ENCODE measurements around the gene SYT14.
"Not testable (repeated sequence)": the region's sequence is repeated elsewhere in the genome, so short reads cannot be mapped to it uniquely, and the experiment has no call there.

Gene SYT14

DNA sequence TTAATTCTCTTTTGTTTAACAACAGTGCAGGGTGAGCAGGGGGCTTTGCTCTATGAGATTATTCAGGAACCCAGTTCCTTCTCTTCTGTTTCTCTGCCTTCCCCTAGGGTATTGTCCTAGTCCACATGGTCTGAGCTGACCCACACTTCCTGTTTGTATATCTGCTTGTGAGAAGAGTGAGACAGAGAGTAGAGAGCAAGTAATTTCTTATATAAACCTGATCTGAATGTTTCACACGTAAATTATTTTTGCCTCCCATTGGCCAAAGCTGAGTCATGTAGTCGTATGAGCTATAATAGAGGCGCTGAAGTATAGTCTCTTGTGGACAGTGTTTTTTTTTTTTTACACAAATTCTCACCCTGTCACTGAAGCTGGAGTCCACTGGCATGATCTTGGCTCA, 160.3 kb downstream of the SYT14 start:
- Mint-ChIP-seq H3K4me3 (no peak overlapping the region), H3K27me3 (peaks cover 32% of the 10 kb centered on the region), H3K36me3 (ENCODE audit: insufficient read depth) (no peaks in the 10 kb centered on the region), H3K9me3 (no peaks in the 10 kb centered on the region), H3K27ac (ENCODE audit: low read depth) (no peak overlapping the region), H3K4me1 (no peaks in the 10 kb centered on the region)
- DNase-seq (ENCODE audit: low spot score in 2 of 2) (no peak), ATAC-seq (replicated peaks; ENCODE audit: extremely low read depth, poor library complexity, severe bottlenecking) (no peak)

DNA sequence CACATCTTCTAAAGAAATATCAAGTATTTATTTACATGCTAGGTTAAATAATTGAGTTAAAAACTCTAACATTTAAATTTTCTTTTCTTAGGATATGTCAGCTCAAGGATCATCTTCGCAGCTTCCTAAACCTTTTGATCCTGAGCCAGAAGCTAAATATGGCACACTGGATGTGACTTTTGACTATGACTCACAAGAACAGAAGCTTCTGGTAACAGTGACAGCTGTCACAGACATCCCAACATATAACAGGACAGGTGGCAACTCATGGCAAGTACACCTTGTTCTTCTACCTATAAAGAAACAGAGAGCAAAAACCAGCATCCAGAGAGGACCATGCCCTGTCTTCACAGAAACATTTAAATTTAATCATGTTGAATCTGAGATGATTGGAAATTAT, 161.9 kb downstream of the SYT14 start:
- Mint-ChIP-seq H3K36me3 (ENCODE audit: insufficient read depth) (no peaks in the 10 kb centered on the region), H3K4me1 (no peaks in the 10 kb centered on the region), H3K27me3 (peaks cover 32% of the 10 kb centered on the region), H3K4me3 (no peak overlapping the region), H3K9me3 (no peaks in the 10 kb centered on the region), H3K27ac (ENCODE audit: low read depth) (no peak overlapping the region)
- no peak for ATAC-seq (replicated peaks; ENCODE audit: extremely low read depth, poor library complexity, severe bottlenecking)
- DNase-seq (ENCODE audit: low spot score in 2 of 2): no peak

DNA sequence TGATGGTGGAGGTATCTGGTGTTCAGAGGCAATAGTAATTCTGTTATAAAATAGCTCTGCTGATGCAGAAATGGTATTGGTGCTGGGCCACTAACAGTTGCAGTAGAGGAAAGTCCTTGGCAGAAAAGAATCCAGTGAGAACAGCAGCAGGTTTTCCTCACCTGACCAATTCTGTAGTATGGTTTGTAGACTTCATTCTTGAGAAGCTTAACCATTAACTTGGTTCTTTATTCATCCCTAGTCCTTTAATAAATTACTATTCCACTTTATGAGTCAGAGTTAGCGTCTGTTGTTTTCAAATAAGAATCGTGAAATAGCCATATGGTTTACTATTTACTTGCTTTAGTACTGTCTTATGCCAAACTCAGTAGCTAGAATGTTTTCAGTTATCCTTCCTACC, 166.1 kb downstream of the SYT14 start:
- H3K9me3 Mint-ChIP-seq: no peaks in the 10 kb centered on the region
- no peaks in the 10 kb centered on the region for H3K36me3 Mint-ChIP-seq (ENCODE audit: insufficient read depth)
- H3K27me3 Mint-ChIP-seq: peaks cover 45% of the 10 kb centered on the region
- DNase-seq (ENCODE audit: low spot score in 2 of 2) (no peak), ATAC-seq (replicated peaks; ENCODE audit: extremely low read depth, poor library complexity, severe bottlenecking) (no peak)
- no peaks in the 10 kb centered on the region for H3K4me1 Mint-ChIP-seq
- H3K27ac Mint-ChIP-seq (ENCODE audit: low read depth): no peak overlapping the region
- H3K4me3 Mint-ChIP-seq: no peak overlapping the region

GRCh38 chr1:210112906-210113305, 174.9 kb downstream of the SYT14 start:
- ATAC-seq (replicated peaks; ENCODE audit: extremely low read depth, poor library complexity, severe bottlenecking); H3K4me1 Mint-ChIP-seq; DNase-seq (ENCODE audit: low spot score in 2 of 2); H3K4me3 Mint-ChIP-seq; H3K9me3 Mint-ChIP-seq; H3K36me3 Mint-ChIP-seq (ENCODE audit: insufficient read depth); H3K27ac Mint-ChIP-seq (ENCODE audit: low read depth): not testable (repeated sequence)
- peaks cover 12% of the 10 kb centered on the region for H3K27me3 Mint-ChIP-seq

DNA sequence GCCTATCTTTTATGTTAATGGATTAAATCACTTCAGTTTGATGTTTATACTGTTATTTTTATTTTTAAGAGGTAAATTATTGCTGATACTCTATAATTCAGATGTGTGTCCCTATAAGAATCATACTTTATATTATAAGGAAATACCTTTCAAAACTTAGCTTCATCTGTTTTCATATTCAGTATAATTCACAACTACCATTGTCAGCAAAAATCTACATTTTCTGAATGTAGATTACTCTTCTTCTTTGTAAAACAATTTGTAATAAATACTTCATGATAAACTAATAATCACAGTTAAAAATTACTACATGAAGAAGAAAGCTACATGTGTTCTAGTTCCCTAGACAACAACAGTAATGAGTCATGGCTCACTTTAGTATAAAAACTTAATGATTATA, 179.2 kb downstream of the SYT14 start:
- no peaks in the 10 kb centered on the region for H3K4me1 Mint-ChIP-seq
- H3K27me3 Mint-ChIP-seq: no peaks in the 10 kb centered on the region
- no peak for DNase-seq (ENCODE audit: low spot score in 2 of 2)
- no peak overlapping the region for H3K27ac Mint-ChIP-seq (ENCODE audit: low read depth)
- no peaks in the 10 kb centered on the region for H3K9me3 Mint-ChIP-seq
- no peaks in the 10 kb centered on the region for H3K36me3 Mint-ChIP-seq (ENCODE audit: insufficient read depth)
- no peak for ATAC-seq (replicated peaks; ENCODE audit: extremely low read depth, poor library complexity, severe bottlenecking)
- H3K4me3 Mint-ChIP-seq: no peak overlapping the region

- Mint-ChIP-seq H3K4me1 (no peaks in the 10 kb centered on the region), H3K27ac (ENCODE audit: low read depth) (no peak overlapping the region), H3K36me3 (ENCODE audit: insufficient read depth) (no peaks in the 10 kb centered on the region), H3K9me3 (no peaks in the 10 kb centered on the region), H3K4me3 (no peak overlapping the region), H3K27me3 (no peaks in the 10 kb centered on the region)
- ATAC-seq (replicated peaks; ENCODE audit: extremely low read depth, poor library complexity, severe bottlenecking) (no peak), DNase-seq (ENCODE audit: low spot score in 2 of 2) (no peak)
These were observed 179.7 kb downstream of the SYT14 start for GRCh38 chr1:210117681-210118170.

DNA sequence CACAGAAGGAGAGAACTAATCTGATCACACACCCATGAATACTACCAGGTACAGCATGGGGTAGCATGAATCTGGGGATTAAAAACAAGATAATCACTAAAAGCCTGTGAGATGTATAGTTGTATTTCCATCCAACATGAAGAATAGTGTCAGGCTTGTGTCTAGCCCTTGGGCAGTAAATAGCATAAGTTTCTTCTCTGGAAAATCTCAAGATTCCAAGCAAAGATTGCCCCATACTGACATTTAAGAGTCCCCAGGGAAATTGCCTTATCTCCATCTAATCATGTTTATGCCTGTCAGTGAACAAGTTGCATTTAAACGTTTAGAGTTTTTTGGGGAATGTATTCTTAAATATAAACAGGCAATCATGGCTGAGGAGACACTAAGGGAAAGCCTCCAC, 185.4 kb downstream of the SYT14 start:
- no peaks in the 10 kb centered on the region for H3K4me1 Mint-ChIP-seq

DNA sequence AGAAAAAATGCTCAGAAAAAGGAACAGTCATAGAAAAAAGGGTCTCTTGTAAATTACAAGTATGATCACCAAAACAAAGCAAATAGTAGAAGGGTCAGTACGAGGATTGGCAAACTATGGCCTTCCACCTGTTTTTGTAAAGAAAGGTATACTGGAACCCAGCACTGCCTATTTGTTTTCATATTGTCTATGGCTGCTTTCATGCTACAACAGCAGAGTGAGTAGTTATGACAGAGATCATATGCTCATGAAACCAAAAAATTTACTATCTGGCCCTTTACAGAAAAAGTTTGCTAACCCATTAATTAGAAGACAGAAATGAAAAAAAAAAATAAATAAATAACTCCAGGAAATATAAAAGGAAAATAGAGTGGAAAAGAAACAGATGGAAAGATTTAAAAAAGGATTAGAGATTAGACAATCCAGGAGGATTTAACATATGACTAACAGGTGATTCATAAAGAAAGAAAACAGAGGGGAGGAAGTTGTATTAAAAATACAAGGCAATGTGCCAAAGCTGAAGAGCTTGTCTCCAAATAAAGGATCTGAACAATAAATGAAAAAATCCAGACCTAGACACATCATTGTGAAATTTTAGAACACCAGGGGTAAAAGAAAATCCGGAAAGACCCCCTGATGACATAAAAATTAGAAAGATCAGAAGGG, 186.0 kb downstream of the SYT14 start:
- Mint-ChIP-seq H3K9me3 (no peaks in the 10 kb centered on the region), H3K4me1 (no peaks in the 10 kb centered on the region), H3K36me3 (ENCODE audit: insufficient read depth) (no peaks in the 10 kb centered on the region), H3K4me3 (no peak overlapping the region), H3K27ac (ENCODE audit: low read depth) (no peak overlapping the region), H3K27me3 (peaks cover 23% of the 10 kb centered on the region)
- ATAC-seq (replicated peaks; ENCODE audit: extremely low read depth, poor library complexity, severe bottlenecking) (no peak), DNase-seq (ENCODE audit: low spot score in 2 of 2) (no peak)

More for the DNA sequence above, 185.4 kb downstream of the SYT14 start:
- Mint-ChIP-seq H3K27ac (ENCODE audit: low read depth) (no peak overlapping the region), H3K4me3 (no peak overlapping the region), H3K36me3 (ENCODE audit: insufficient read depth) (no peaks in the 10 kb centered on the region), H3K9me3 (no peaks in the 10 kb centered on the region), H3K27me3 (peaks cover 23% of the 10 kb centered on the region)
- no peak for DNase-seq (ENCODE audit: low spot score in 2 of 2)
- ATAC-seq (replicated peaks; ENCODE audit: extremely low read depth, poor library complexity, severe bottlenecking): no peak

- H3K36me3 Mint-ChIP-seq (ENCODE audit: insufficient read depth): no peaks in the 10 kb centered on the region
- no peaks in the 10 kb centered on the region for H3K4me1 Mint-ChIP-seq
- H3K27ac Mint-ChIP-seq (ENCODE audit: low read depth): no peak overlapping the region
- no peak for DNase-seq (ENCODE audit: low spot score in 2 of 2)
- no peak overlapping the region for H3K4me3 Mint-ChIP-seq
- H3K27me3 Mint-ChIP-seq: peaks cover 23% of the 10 kb centered on the region
- ATAC-seq (replicated peaks; ENCODE audit: extremely low read depth, poor library complexity, severe bottlenecking): no peak
- H3K9me3 Mint-ChIP-seq: no peaks in the 10 kb centered on the region
These were observed 186.7 kb downstream of the SYT14 start for GRCh38 chr1:210124736-210125135.

DNA sequence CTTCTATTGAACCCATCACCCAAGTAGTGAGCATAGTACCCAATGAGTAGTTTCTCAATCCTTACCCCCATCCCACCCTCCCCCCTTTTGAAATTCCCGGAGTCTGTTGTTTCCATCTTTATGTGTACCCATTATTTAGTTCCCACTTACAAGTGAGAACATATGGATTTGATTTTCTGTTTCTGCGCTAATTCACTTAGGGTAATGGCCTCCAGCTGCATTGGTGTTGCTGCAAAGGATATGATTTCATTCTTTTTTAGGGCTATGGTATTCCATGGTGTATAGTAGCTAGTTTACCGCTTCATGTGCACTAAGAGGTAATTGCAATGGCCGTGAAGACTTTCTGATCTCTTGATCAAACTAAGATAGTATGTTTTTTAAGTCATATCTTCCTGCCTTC, 187.1 kb downstream of the SYT14 start:
- Mint-ChIP-seq H3K9me3 (no peaks in the 10 kb centered on the region), H3K27me3 (peaks cover 23% of the 10 kb centered on the region), H3K27ac (ENCODE audit: low read depth) (no peak overlapping the region), H3K4me3 (no peak overlapping the region), H3K4me1 (no peaks in the 10 kb centered on the region), H3K36me3 (ENCODE audit: insufficient read depth) (no peaks in the 10 kb centered on the region)
- no peak for DNase-seq (ENCODE audit: low spot score in 2 of 2)
- ATAC-seq (replicated peaks; ENCODE audit: extremely low read depth, poor library complexity, severe bottlenecking): no peak

- no peak for DNase-seq (ENCODE audit: low spot score in 2 of 2)
- H3K36me3 Mint-ChIP-seq (ENCODE audit: insufficient read depth): no peaks in the 10 kb centered on the region
- no peak overlapping the region for H3K27ac Mint-ChIP-seq (ENCODE audit: low read depth)
- H3K9me3 Mint-ChIP-seq: no peaks in the 10 kb centered on the region
- H3K4me1 Mint-ChIP-seq: no peaks in the 10 kb centered on the region
- H3K4me3 Mint-ChIP-seq: no peak overlapping the region
- ATAC-seq (replicated peaks; ENCODE audit: extremely low read depth, poor library complexity, severe bottlenecking): no peak
- H3K27me3 Mint-ChIP-seq: peaks cover 26% of the 10 kb centered on the region
These were observed 191.1 kb downstream of the SYT14 start for GRCh38 chr1:210129092-210129491.

DNA sequence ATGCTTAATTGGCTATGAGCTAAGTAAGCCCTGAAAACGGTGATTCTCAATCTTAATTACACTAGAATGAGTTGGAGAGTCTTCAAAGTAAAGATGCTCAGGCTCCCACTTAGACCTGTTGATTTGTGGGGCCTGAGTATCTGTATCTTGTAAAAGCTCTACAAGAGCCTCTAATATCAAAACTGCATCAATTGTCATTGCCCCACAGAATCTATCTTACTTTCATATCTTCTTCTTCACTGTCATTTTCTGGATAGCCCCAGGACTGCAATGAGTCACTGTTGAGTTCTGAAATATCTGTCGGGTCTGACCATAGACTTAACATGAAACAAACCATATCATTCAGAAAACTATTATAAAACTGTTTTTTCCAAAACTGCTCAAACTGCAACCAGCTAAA, 191.7 kb downstream of the SYT14 start:
- no peaks in the 10 kb centered on the region for H3K9me3 Mint-ChIP-seq
- no peak overlapping the region for H3K4me3 Mint-ChIP-seq
- H3K27me3 Mint-ChIP-seq: peaks cover 20% of the 10 kb centered on the region
- H3K27ac Mint-ChIP-seq (ENCODE audit: low read depth): no peak overlapping the region
- H3K36me3 Mint-ChIP-seq (ENCODE audit: insufficient read depth): no peaks in the 10 kb centered on the region
- no peak for DNase-seq (ENCODE audit: low spot score in 2 of 2)
- no peaks in the 10 kb centered on the region for H3K4me1 Mint-ChIP-seq
- no peak for ATAC-seq (replicated peaks; ENCODE audit: extremely low read depth, poor library complexity, severe bottlenecking)

DNA sequence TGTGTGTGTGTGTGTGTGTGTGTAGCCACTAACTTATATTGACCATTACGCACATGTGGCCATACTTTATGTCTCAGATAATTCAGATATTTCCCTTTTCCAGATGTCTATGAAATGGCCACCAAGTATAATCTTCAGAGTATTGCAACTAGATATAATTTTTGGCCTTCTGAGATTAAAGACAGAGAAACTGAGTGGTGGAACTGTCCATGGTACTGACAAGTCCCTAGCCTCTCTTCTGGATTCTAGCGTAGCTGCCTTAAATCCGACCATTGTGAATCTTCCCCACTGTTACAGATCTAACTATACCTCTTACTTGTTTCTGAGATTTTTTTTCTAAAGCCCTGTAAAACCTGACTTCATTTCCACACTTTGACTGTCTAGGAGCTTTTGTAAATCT, 194.6 kb downstream of the SYT14 start:
- Mint-ChIP-seq H3K27me3 (peaks cover 13% of the 10 kb centered on the region), H3K4me3 (no peak overlapping the region), H3K27ac (ENCODE audit: low read depth) (no peak overlapping the region), H3K36me3 (ENCODE audit: insufficient read depth) (no peaks in the 10 kb centered on the region), H3K4me1 (no peaks in the 10 kb centered on the region), H3K9me3 (no peaks in the 10 kb centered on the region)
- no peak for DNase-seq (ENCODE audit: low spot score in 2 of 2)
- ATAC-seq (replicated peaks; ENCODE audit: extremely low read depth, poor library complexity, severe bottlenecking): no peak

Measured in central memory CD8-positive, alpha-beta T cell (primary cell).